ENCODE results near the gene SLC28A1.
"Not testable (repeated sequence)": the region's sequence is repeated elsewhere in the genome, so short reads cannot be mapped to it uniquely, and the experiment has no call there.

SLC28A1 gene

DNA sequence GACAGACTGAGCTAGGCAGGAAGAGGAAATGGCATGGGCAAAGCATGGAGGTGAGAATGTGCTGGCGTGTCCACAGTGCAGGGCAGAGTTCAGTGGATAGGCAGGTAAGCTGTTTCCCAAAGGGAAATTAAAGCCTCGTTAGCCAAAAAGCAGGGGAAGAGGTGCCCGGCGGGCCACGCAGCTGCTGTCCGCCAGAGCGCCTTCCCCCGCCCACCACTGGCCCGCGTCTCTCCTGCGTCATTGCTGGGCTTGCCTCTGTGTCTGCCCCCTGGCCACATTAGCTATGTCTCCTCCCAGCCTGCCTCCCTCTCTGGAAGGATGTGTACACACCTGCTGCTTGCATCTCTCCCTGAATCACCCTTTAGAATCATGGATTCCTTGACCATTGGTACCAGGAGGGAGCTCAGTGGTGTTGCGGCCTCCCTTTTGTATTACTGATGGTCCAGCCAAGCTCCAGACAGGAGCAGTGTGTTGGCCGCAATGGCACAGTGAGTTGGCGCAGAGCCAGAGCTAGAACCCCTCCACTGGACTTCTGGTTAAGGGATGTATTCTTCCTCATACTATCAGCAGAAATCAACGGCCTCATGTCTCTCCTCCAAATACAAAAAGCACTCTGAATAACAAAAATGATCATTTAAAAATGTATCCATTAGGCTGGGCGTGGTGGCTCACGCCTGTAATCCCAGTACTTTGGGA lies 26.6 kb downstream of the SLC28A1 start:
- DNase-seq (ENCODE audit: low spot score) = no peak

DNA sequence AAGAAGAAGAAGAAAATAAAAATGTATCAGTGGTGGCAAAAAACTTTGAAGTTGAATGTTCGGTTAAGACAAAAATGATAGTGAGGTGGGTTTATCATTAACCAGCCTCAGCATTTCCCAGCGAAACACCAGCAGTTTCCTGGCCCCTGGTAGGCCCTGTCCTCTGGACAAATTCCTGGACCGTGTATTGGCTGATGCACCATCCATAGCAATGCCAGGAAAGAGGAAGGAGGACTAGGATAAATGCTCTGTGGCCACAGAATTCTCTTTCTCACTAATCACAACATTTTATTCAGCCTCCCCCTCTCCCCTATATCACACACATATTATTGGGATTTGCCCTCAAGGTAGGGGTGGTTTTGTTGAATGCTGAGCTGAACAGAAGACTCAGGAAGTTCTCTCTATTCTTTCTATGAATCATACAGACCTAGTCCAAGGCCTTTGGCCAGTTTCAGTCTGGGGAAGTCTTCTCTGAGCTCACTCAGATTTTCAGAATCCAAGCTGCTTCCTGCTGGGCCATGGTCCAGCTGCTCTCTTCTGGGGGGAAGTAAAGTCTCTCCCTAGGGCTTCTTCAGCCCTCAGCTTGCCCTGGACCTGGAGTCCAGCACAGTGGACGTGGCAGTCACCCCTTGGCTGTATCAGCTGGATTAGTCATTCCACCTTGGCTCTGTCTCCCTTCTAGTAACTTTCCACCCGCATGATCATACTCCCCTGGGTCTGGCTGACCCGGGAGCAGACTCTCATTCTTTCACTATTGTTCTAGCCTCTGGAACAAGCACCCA lies 27.6 kb downstream of the SLC28A1 start:
- no peak for DNase-seq (ENCODE audit: low spot score)

DNA sequence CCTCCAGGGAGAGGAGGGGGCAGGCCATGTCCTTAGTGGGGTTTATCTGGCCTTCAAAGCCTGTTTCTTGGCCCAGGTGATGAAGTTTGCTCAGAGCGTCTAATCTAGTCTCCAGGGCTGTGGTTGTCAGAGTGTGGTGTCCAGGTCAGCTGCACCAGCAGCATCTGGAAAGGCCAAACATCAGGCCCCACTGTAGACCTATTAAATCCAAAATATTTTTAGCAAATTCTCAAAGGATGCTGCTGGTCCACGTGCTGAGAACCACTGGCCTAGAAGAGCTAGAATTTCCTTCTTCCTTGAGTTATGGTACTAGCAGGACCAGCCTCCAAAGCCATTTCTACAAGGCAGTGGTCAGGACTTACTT lies 28.9 kb downstream of the SLC28A1 start:
- no peak for DNase-seq (ENCODE audit: low spot score)

DNA sequence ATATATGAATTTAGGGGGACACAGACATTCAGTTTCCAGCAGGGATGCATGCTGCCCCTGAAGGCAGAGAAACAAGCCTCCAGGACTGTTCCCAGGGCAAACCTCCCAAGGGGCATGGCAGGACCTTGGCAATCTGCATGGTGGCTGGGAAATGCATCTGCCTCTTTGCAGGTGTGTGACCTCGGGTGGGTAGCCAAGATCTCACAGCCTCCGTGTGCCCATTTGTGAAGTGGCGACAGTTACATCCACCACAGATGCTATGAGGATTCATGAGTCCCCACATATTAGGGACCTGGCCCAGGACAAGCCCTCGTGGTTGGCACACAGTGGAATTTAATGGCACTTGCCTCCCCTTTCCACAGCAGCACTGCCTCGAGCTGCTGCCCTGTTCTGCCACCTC lies 29.9 kb downstream of the SLC28A1 start:
- no peak for DNase-seq (ENCODE audit: low spot score)

DNA sequence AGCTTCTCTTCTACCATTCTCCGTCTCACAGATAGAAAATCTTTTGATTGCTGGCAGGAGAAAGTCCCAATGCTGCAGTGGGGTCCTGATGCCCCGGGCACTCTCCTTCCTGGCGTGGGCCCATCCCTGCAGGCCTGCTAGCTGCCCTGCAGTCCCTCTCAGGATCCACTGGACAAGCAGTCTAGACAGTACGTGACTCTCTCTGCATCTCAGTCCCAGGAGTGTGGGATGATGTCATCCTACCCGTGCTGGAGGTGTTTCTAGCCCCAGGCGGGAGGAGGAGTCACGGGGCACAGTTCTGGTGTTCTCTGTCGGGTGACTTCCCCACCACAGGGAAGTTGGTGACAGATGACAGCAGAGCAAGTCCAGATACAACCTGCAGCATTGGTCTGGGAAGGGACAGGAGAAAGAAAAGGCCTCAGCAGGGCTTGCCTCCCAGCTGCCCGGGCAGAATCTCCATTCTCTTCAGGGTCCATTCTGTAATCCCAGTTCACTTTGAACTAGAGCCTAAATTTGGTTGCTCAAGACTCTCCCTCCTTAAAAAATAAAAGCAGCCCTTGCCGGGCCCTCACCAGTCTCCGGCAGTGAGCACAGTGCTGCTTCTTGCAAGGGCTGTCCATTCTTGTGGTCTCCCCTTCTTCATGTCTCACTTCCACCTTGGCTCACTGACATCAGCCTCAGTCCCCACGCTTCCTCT lies 30.6 kb downstream of the SLC28A1 start:
- DNase-seq (ENCODE audit: low spot score) = no peak

DNA sequence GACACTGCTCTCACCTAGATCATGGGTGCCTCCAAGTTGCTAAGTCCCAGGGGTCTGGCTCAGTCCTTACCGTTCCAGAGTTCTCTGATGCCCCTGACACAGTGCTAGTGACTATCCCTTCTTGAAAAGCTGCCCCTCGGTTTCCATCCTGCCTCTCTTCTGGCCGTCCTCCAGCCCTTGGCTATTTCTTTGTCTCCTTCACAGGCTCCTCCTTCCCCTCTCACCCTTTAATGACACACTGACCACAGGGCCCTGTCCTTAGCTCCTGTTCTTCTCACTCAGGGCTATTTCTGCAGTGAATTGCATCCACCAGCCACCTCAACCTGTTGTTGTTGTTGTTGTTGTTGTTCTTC lies 31.1 kb downstream of the SLC28A1 start:
- no peak for DNase-seq (ENCODE audit: low spot score)

DNA sequence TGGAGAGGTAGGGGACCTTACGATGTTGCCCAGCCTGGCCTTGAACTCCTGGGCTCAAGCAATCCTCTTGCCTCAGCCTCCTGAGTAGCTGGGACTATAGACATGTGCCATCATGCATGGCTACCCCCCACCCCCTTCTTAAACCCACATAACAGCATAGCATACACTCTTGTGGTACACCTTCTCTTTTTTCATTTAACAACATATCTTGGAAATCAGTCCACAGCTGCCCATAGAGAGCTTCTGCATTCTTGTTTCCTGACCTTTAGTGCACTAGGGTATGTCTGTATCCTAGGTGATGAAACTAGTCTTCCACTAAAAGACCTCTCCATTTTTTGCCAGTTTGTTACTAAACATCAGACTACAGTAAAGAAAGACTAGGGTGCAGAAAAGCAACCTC lies 33.0 kb downstream of the SLC28A1 start:
- no peak for DNase-seq (ENCODE audit: low spot score)

DNA sequence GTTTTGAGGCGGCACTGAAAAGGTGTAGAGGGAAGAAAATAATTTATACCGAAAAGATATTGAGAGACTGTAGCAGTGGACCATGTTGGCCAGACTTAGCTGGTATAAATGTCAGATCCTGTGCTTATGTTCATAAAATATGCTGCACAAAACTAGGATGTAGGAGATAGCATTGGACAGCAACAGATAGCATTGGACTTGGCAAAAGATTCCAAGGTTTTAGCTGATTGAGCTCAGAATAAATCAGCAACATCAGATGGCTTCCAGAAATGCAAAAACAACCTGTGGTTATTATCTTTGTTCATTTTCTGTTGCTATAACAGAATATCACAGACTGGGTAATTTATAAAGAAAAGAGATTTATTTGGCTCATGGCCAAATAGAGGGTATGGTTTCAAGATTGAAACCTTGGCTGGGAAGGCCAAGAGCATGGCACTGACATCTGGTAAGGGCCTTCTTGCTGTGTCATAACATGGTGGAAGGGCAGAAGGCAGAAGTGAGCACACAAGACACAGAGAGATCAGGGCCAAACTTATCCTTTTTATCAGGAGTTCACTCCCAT lies 34.7 kb downstream of the SLC28A1 start:
- DNase-seq (ENCODE audit: low spot score) = no peak

DNA sequence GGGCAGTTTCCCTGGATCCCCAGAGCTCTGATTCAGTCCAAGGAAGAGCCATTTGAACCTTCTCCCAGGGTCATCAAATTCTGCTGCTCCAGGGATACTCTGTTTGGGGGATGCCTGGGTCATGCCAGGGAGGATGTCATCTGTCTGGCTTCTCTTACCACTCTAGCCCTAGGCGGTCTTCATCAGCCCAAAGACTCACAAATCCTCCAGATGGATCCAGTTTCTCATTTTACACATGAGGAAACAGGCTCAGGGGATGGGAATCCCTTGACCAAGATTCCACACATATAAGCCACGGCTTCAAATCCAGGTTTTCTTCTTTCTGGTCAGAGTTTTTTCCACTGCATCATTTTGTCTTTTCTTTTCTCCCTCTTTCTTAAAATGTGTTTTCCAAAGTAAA lies 36.7 kb downstream of the SLC28A1 start:
- DNase-seq (ENCODE audit: low spot score) = no peak

DNA sequence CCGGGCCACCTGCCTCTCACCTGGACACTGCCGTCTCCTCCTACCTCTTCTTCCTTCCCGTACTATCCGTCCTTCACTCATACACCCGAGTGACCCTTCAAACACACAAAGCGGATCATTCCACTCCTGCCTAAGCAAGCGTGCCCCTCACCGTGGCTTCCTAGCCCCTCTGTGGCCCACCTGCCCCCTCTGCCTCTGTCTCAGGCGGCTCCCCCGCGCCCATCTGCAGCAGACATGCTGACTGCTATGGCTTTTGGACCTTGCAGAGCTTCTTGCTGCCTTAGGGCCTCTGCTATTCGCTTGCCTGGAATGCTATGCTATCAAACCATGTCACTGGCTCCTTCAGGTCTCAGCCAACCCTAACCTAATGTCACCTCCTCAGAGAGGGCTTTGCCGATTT lies 38.1 kb downstream of the SLC28A1 start:
- DNase-seq (ENCODE audit: low spot score) = no peak

DNA sequence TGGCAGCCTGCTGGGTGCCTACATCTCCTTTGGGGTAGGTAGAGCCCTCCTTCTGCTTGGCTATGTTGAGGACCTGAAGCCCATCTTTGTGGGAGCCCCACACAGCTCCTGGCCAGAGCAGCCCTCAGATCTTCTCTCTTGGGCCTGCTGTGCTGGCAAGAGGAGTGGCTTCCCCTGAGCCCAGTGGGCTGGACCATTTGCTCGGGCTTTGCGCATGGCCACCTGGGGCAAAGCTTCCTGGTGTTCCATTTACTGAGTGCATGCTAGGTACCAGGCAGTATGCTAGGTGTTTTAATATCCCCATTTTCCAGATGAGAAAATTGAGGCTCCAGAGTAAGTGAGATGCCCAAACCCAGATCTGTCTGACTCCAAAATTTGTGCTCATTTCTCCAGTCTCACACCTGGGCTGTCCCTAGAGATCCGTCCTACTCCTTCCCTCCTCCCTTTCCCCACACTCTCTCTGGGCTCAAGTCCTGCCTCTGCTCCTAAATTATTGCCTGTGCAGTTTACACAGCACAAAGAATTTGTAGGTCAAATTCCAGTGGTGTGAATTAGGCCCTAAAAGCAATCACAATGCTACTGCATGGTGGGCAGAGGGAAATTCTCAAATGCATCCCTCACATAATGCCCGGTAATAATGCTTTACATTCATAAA lies 39.7 kb downstream of the SLC28A1 start:
- no peak for DNase-seq (ENCODE audit: low spot score)

DNA sequence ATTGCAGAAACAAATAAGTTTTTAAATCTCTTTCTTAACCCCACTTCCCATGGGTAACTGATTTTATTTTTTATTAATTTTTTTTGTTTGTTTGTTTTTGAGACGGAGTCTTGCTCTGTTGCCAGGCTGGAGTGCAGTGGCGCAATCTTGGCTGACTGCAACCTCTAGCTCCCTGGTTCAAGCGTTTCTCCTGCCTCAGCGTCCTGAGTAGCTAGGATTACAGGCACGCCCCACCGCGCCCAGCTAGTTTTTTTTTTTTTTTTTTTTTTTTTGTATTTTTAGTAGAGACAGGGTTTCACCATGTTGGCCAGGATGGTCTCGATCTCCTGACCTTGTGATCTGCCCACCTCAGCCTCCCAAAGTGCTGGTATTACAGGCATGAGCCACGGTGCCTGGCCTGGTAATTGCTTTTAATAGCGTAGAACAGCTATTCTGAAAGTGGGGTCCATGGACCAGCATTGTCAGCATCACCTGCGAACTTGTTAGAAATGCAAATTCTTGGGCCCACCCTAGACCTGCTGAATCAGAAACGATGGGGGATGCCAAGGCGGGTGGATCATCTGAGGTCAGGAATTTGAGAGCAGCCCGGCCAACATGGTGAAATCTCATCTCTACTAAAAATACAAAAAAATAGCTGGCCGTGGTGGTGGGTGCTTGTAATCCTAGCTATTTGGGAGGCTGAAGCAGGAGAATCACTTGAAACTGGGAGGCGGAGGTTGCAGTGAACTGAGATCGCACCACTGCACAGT lies 40.5 kb downstream of the SLC28A1 start:
- not testable (repeated sequence) for DNase-seq (ENCODE audit: low spot score)

DNA sequence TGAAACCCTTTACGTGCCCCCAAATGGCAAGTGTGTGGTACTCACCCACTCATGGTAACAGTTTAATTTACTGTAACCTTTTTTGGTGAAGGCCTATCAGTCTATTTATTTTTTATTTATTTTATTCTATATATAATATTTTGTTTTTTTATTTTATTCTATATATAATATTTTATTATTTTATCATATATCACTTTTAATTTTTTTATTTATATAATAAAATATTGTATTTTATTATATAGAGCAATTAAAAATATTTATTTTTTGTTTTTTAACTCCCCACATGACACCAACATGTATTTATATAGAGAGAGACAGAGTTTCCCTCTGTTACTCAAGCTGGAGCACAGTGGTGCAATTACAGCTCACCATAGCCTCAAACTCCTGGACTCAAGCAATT lies 41.4 kb downstream of the SLC28A1 start:
- DNase-seq (ENCODE audit: low spot score) = no peak

DNA sequence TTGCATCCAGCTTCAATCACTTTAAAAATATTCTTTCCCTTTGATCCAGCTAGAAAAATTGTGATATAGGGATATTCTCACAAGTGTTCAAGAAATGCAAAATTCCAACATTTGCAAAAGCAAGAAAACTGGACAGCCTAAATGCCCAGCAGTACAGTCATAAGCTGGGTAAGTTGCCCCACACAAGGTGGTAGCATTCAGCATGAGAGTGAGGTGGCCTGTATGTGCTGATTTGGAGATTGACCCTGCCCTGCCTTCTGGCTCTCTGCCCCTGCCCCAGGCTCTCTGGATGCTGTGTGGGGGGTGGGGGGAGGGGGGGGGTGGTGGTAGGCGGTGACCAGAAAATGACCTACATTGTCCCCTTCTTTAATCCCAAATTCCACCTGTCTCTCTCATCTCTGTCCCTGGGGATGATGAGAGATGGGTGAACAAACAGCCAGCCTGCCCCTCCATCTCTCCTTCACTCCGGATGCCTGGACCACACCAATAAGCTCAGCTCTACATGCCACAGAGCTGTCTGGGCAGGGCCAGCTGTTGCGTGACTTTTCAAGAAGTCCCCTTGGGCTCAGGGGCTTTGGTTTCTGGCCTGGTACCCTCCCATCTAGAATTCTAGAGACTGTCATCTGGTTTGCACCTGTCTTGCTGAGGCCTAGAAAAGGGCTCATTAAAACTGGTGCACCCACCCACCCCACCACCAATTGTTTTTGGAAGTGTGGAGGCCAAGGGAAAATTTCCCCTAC lies 42.2 kb downstream of the SLC28A1 start:
- DNase-seq (ENCODE audit: low spot score) = no peak

DNA sequence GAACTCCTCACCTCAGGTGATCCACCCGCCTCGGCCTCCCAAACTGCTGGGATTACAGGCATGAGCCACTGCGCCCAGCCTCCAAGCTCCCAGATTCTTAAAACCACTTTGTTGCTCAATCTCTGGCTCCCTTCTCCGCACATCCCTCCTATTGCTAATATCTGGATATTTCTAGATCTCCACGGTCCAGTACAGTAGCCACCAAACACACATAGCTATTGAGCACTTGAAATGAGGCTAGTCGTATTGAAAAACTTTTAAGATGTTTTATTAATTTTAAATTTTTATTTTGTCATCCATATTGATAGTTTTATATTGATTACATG lies 44.3 kb downstream of the SLC28A1 start:
- no peak for DNase-seq (ENCODE audit: low spot score)

DNA sequence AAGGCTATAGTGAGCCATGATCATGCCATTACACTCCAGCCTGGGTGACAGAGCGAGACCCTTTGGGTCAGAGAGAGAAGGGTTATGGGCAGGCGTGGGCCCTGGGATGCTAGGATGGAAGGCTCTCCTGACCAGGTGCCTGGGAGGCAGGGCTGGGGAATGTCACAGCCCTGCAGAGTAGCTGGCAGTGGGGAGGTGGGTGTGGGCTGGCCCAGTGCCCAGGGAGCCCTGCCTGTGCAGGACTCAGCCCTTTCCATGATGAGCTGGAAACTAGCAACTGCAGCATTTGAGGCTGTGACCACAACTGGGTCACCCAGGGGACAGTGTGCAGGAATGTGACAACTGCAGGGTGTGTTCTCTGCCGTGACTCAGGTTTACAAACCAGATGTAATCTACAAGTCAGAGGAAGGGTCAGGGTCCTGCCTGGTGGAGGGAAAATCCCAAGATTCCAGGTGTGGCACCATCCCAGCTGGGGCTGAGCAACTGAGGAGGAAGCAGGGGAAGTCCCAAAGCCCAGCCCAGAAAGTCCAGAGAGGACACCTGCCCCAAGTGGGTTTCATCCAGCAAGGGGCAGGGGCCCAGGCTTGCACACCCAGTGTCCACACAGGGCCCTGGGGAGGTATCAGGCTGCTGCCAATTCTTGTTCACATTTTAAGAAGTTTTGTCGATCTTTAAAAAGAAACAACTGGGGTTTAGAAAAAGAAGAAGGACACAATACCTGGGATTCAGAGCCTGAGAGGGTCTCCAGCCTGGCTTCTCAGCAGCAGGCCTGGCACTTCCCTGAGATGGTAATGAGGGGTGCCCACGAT lies 45.5 kb downstream of the SLC28A1 start:
- no peak for DNase-seq (ENCODE audit: low spot score)

DNA sequence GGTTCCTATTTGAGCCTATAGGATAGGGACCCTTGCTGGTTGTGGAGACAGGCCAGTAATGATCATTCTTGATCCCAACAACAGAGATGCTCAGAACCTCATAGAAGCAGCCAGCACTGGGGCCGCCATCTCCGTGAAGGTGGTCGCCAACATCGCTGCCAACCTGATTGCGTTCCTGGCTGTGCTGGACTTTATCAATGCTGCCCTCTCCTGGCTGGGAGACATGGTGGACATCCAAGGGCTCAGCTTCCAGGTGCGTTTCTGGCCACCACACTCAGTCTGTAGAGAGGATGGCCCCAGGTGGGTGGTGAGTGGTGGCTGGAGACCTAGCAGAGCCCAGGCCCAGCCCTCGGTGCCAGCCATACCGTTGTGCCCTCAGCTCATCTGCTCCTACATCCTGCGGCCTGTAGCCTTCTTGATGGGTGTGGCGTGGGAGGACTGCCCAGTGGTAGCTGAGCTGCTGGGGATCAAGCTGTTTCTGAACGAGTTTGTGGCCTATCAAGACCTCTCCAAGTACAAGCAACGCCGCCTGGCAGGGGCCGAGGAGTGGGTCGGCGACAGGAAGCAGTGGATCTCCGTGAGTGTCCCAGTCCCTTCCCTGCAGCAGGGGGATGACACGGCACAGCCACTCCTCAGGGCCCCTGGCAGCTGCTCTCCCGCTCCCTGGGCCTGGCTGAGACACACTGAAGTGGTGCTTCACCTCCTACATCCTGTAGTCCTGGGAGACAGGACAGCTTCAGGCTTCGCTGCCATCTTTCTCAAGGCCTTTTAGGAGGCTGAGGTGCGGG lies 50.7 kb downstream of the SLC28A1 start:
- no peak for DNase-seq (ENCODE audit: low spot score)

DNA sequence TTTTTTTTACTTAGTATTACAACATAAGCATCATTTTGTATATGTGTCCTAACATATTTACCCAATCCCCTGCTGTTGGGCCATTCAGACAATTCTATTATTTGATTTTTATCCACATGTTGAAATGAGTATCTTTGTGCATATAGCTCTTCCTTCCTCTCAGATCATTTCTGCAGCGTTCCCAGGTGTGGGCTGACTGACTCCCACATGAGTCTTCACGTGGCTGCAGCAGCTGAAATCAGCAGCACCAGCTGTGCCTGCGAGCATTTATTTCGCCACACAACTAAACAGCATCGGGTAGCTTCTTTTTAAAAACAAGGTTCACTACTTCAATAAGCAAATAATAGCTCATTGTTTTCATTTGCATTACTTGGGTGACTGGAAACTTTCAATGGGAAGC lies 52.7 kb downstream of the SLC28A1 start:
- no peak for DNase-seq (ENCODE audit: low spot score)

DNA sequence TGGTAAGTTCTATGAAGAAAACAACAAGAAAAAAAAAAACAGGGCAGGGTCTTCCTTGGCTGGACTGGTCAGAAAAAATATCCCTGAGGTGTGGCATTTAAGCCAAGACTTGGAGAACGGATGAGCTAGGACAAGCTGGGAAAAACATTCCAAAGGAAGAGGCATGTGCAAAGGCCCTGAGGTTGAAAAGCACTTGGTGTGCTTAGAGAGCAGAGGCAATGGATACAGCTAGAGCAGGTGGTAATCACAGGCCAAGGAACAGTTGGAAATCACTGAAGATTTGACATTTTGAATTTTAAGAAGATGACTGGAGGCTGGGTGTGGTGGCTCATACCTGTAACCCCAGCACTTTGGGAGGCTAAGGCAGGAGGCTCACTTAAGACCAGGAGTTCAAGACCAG lies 54.3 kb downstream of the SLC28A1 start:
- no peak for DNase-seq (ENCODE audit: low spot score)

DNA sequence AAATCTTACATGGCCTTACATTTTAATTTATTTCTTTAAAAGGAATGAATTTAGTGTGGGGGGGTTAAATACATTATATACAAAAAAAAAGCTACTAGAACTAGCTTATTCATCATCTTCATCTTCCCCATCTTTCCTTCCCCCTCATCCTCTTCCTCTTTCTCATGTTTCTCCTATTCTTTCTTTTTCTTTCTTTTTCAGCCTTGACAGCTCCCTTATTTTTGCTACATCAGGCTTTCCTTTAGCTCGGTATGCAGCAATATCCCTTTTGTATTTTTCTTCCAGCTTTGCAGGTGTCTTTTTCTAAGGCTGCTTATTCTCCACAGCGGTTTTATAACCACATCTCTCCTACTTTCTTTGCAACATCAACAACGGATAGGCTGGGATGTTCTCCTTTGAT lies 55.9 kb downstream of the SLC28A1 start:
- no peak for DNase-seq (ENCODE audit: low spot score)

Data from D341Med (cell line).